ENCODE data around the gene CEP126. TPM values are rescaled to one million over a fixed set of nuclear protein-coding genes. Genes with fewer than 3 reads are reported as not detected.

The CEP126 gene
- total and polyA plus RNA-seq, 2 of the 13 experiments (the other 11 are each of a cell fraction or from before 2014, with no cell fraction given): 1.4 to 1.7 TPM

- TF ChIP-seq SMARCE1 (IDR thresholded peaks at IDR 0.05; ENCODE audit: borderline replicate concordance) (no peak), HNF4A (CRISPR knock-in tag; IDR thresholded peaks at IDR 0.05) (peak; percentile 87), ASH2L (IDR thresholded peaks at IDR 0.05; ENCODE audit: insufficient read length, low read depth, low read length) (peak; percentile 31), SNAPC4 (CRISPR knock-in tag; IDR thresholded peaks at IDR 0.05) (no peak), NCOA2 (CRISPR knock-in tag; IDR thresholded peaks at IDR 0.05) (peak; percentile 77), KLF16 (CRISPR knock-in tag; IDR thresholded peaks at IDR 0.05) (no peak; a peak in 1 of 4 replicates), ZNF3 (CRISPR knock-in tag; IDR thresholded peaks at IDR 0.05) (no peak), ZNF34 (CRISPR knock-in tag; IDR thresholded peaks at IDR 0.05; ENCODE audit: borderline replicate concordance) (no peak), ZNF275 (CRISPR knock-in tag; IDR thresholded peaks at IDR 0.05; ENCODE audit: borderline replicate concordance) (no peak), ZNF142 (CRISPR knock-in tag; IDR thresholded peaks at IDR 0.05) (no peak), ZFP90 (CRISPR knock-in tag; IDR thresholded peaks at IDR 0.05; ENCODE audit: borderline replicate concordance) (no peak), BCL6 (CRISPR knock-in tag; IDR thresholded peaks at IDR 0.05) (peak; percentile 96), LCORL (IDR thresholded peaks at IDR 0.05) (no peak), LCORL (CRISPR knock-in tag; IDR thresholded peaks at IDR 0.05) (peak; percentile 40; the same call in 1 of the 2 replicates), ELK4 (CRISPR knock-in tag; IDR thresholded peaks at IDR 0.05; ENCODE audit: borderline replicate concordance) (no peak)
Observed at GRCh38 chr11:101866619-101867491, 48.0 kb upstream of the CEP126 start (continued).

Data from HepG2 (cell line).